HT-29 (cell line): ENCODE data around the gene CYSRT1. TPM values are rescaled to one million over a fixed set of nuclear protein-coding genes. Genes with fewer than 3 reads are reported as not detected.
A peak's percentile ranks its signal among the peaks of the same experiment; 100 is the strongest.

Source experiments
- DNase-seq: peaks from one replicate; pipeline ENCODE4 v3.0.0-alpha.2; 2015; ENCODE audit warnings: low spot score
- total RNA-seq: library from RNA; depleted of rRNA; stranded (reverse); fragments of >200 nt; shearing (Covaris generic); gene quantifications from 2 replicates; pipeline ENCODE4 v1.2.3, GENCODE V29; 2014

CYSRT1 gene
- total RNA-seq, 1 experiment from 2014 or later: 2.4 TPM

DNA sequence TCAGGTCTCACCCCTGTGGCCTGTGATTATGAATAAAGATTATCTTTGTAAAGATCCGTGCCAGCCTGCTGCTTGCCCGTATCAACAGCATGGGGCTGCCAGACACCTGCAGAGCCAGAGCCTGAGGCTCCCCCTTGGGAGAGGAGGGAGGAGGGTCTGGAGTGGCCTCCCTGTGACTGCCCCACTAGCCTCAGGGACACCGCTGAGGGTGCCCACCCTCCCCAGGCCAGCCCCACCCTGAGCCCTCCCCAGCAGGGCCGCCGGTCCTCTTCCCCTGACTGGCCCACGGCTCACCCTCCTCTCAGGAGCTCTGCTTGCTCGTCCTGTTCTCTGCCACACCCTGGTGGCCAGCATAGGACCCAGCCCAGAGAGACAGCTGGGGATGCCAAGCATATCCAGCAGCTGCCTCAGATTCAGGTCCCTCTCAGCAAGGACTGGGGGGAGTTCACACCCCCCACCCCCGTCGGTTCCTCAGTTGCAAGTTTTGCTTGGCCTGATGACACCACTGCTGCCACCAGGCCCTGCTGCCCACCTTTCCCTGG is 34.6 kb upstream of the CYSRT1 start:
- DNase-seq: peak; percentile 53

DNA sequence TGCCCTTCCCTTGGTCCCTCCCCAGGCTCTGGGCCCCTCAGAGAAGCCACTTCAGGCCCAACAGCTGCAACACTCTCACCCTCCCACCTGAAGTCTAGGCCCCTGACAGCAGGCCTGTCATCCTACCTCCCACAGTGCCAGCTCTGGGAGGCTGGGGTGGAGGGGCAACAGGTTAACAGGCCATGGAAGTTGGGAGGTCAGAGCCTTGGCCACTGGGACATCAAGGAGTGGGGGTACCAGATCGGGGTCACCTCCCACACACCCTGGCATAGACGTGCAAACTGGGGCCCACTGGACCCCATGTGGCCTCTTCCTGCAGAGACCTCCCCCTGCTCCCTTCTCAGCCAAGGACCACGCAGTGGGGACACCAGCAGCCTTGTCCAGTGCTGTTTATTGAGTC is 33.7 kb upstream of the CYSRT1 start:
- no peak for DNase-seq

DNA sequence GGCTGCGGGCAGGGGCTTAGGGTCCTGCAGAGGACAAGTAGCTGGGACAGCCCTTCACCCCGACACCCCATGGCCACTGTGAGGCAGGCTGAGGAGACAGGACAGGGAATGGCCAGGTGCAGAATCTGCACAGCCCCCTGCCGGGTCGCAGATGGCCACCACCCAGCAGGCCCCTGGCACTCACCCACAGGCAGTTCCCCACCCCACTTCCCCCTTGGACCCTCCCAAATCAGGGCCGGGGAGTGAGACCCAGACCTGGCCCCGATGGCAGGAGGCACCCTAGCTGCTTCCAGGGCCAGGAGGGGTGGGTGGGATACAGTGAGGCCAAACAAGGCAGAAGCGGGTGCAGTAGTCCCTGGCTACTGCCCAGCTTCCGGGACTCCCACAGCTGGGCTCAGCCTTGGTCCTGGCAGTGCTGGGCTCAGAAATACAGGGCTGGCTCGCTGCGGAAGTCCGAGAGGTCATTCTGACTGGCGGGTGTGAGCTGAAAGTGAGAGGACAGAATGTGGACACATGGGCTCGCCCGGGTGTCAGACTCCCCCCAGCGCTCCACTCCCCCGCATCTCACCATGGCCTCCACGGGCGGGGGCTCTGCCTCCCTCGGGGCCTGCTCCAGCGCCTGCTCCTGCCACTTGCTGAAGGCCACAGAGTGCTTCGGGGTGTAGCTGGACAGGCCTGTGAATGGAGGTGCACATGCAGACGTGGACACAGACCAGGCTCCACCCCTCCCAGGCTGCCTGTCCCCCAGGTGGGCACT is 33.1 kb upstream of the CYSRT1 start:
- DNase-seq: no peak

DNA sequence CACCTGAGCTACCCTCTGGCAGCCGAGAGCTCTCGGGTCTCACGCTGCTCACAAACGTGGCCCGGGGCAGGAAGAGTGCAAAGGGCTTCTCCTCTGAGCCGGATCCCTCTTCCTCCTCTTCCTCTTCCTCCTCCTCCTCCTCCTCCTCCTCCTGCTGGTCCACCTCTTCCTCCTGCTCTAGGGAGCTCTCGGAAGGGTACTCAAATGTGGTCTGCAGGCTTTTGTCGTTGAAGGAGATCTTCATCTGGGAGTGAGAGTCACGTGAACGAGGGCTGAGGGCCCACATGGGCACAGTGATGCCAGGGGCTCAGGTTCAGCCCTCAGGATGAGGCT is 32.6 kb upstream of the CYSRT1 start:
- no peak for DNase-seq

DNA sequence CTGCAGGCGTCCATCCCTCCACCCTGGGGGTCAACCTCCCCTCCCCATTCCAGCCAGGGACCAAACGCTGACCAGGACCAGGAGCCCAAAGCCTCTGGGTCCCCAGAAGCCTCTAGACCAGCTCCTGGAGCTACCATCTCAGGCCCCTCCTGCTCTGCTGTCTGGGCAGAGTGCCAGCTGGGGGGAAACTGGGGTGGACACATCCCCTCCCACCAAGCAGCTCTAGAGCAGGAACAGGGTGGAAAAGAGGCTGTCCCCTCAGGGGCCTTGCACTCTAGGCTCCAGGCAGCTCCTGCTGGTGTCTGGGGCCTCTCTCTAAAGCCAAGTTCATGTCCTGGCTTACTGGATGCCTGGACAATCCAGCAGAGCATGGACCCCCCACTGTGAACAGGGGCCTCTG is 32.1 kb upstream of the CYSRT1 start:
- no peak for DNase-seq

DNA sequence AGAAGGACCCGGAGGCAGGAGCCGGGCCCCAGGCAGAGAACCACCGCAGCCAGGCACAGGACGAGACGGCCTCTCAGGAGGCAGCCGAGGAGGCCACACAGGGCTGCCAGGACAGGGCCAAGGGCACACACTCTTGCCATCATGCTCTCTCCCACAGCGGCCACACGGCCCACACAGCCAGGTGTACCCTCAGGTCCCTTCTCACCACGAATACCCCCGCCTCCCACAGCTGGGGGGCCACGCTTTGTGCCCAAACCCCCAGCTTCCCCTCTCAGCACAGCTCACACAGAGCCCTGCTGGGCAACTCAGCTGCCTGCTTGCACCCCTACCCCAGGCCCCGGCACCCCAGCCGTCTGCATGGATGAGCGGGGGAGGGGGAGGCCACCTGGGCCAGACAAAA is 31.2 kb upstream of the CYSRT1 start:
- no peak for DNase-seq

DNA sequence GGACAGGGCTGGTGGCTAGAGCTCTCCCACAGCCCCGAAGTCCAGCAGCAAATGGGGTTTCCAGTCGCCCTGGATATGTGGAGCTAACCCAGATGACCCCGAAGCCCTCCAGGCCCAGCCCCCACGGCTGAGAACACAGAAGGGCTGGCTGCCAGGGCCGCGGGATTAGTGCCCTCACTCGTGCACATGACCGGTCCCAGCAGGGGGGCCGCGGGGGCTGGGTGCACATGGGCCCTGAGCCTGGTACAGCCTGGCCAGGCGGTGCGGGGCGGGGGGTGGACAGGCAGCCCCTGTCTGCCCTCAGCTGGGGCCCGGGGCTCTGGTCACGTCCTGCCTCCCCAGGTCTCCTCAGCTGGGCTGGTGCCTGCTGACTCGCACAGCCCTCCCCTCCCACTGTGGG is 30.6 kb upstream of the CYSRT1 start:
- DNase-seq: no peak

DNA sequence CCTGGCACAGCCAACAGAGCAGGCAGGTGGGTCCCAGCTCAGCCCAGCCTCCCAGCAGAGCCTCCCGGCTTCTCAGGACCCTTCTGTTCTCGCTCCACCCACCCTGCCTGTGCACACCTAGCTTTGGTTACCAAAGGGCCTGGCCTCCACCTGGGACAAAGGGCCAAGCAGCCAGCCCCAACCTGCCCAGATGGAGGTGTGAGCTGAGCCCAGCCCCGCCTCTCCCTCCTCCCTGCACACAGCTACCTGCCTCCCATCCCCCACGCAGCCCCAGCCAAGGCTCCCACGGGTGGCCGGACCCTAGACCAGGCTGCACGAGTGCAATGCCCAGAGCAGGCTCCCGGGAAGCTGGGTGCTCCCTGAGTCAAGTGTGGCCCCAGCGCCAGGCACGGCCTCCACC is 30.1 kb upstream of the CYSRT1 start:
- peak; percentile 55 for DNase-seq

DNA sequence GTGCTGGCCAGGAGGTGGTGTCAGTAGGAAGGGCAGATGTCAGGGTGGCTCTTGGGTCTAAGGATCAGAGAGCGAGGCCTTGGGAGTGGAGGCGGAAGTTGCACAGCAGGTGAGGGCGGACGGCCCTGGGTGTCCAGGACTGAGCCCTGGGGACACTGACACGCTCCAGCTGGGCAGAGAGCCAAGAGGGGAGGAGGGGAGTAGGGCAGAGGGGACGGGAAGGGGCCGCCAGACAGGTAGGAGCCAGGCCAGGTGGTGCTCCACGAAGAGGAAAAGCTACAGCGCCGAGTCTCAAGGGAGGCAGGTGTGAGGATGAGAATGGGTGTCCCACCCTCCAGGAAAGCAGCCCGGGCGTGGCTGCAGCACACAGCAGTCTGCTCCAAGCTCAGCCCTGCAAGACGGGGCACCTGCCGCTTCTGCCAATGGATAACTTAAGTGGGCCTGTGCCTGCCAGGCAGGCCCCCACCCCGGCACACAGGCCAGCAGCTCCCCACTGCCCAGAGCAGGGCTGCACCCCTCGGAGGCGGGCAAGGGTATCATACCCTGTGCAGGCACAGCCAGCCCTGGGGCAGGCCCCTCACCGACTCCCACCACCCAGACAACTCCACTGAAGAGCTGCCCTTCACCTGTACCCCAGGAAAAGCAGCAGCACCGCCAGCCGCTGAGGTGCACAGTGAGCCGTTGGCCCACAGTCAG is 29.3 kb upstream of the CYSRT1 start:
- peak; percentile 92 for DNase-seq

DNA sequence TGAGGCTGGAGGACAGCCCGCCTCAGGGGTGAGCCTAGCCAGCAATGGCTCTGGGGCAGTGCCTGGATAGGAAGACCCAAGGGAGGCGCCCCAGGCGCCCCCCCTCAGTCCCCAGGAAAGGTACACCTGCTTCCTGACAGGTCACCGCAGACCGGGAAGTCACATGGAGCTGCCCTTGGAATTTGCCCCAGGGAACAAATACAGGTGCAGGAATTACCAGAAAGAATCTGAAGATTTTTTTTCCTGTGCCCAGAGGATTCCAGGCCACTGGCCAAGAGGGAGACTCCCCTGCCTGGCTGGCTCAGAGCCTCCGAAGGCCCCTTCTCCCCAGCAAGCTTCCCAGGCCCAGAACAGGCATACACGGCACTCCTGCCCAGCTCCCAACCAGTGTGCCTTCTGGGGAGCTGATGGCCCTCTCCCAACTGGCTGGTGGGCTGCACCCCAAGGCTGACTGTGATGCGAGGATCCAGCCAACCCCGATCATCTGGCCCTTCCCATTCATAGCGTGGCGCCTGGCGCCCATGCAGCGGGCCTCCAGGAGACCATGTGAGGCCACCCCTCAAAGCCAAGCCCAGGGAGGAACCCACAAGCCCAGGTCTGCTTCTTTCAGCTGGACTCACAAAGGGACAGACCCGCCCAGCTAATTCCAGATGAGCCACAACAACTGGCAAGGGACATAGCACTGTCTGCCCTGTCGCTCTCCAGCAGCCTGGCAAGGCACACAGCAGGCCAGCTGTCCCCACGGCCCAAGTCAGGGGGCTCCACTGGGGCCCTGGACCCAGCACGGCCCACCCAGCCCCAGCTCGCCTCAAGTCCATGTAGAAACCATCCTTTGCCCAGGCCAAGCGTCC is 26.7 kb upstream of the CYSRT1 start:
- peak; percentile 50 for DNase-seq

DNA sequence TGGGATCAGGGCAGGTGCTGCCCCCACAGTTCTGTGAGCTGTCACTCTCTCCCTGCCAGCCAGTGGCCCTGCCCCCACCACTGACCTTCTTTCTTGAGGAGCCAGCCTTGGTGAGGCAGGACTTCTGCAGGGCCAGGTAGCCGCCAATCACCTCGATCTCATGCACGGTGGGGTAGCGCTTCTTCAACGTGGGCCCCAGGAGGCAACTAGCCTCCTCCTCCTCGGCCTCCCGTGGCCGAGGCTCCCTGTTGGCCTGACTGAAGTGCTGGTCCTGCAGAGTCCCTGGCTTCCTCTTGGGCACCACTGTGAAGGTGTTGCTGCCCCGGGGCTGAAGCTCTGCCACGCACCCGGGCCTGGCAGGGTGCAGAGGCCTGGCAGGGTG is 26.1 kb upstream of the CYSRT1 start:
- no peak for DNase-seq

DNA sequence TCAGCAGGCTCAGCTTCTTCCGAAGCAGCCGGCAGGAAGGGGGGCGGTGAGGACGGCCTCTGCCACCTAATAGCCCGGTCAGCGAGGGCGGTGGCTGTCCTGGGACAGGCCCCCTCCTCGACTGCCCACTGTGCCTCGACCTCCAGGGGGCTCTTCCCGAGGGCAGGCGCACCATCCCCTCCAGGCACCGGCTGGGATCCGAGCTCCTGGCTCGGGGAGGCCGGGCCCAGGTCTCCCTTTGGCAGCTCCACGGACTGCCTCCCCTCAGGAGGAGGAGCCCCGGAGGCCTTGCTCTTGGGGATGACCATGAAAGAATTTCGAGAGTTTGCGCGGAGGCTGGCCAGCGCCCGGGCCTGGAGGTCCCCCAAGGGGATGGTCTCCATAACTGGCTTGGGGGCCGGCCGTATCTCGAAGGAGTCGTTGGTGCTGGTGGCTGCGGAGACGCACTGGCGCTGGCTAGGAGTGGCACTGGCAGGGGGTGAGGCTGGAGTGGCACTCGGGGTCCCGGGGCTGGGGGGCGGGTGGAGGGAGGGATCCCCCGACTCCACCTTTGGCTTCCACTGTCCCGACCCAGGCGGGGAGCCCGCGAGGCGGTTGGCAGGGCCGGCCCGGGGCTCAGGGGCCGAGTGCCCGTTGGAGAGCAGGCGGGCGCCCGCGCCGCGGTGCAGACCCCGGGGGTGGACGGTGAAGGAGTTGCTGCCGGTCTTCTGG is 25.4 kb upstream of the CYSRT1 start:
- peak; percentile 21 for DNase-seq

DNA sequence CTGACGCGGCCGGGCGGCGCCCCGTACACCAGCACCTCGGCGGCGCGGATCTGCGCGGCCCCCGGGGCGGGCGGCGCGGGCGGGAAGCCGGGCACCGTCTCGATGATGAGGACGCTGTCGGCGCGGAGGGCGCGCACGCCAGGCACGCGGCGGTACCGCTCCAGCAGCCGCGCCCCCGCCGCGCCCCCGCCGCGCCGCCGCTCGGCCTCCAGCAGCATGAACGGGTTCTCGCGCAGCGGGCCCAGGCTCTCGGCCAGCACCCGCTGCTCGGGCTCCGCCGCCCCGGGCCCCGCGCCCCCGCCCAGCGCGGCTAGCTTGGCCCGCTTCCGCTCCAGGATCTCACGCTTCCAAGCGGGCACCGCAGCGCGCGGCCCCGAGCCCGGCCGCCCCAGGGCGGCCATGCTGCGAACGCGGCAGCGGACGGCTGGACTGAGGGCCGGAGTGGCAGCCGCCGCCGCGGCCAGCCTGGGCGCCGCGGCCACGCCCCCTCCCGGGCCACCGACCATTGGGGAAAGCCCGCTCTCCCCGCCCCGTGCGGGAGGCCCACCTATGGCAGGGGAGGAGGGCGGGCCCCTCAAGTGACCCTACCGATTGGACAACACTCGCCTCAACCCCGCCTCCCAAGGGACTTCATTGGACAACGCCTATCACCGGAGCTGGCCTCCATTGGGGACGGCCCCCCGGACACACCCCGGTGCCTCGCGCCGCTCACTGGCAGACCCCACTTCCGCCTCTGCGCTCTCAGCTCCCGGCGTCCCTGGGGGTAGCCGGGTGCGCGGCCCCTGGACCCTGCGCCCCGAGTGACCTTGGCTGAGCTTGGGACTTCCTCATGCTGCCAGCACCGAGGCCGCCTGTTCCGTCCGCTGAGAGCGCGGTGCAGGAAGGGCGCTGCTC is 24.4 kb upstream of the CYSRT1 start, which contains the start of gene TPRN:
TSS of gene TPRN (minus strand) at position 431 of the 894 bp plus-strand sequence. CDS start at position 401, 30 bp downstream.
- DNase-seq: peak; percentile 98

DNA sequence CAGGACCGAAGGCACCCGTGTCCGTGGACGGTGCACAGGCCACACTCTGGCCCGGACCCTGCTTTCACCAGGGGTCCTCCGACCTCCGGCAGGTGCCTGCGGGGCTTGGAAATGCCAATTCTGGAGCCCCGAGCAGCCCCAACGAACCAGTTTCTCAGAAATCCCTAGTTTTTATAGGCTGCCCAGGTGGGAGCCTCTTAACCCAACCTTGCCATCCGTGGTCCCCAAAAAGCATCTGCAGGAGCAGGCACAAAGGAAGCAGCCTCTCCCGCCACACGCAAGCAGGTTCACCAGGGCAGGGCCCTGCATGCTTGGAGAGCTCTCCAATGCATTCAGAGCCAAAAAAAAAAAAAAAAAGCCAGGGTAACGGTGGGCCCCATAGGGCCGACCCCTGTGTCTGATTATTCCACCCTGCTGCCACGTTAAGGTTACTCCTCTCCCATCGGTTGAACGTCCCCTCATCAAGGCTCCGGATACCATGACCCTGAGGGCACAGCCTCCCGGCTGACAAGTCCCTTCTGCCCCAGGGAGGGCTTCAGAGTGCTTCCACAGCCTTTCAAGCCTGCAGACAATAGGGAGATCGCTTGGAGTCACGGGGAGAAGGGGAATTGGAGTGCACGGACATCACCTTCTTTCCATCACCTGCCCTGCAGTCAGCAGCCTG is 23.6 kb upstream of the CYSRT1 start:
- no peak for DNase-seq

DNA sequence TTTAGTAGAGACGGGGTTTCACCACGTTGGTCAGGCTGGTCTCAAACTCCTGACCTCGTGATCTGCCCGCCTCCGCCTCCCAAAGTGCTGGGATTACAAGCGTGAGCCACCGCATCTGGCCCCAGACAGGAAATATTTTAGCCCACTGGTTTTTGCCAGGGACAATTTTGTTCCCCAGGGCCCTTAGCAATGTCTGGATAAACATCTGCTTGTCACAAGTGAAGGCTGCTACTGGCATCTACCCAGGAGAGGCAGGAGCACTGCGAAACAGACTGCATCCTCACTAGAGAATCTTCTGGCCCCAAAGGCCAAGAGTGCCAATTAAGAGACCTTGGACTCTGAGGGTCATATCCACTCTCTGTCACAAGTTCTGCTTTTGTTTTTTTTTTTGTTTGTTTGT is 22.0 kb upstream of the CYSRT1 start:
- no peak for DNase-seq

DNA sequence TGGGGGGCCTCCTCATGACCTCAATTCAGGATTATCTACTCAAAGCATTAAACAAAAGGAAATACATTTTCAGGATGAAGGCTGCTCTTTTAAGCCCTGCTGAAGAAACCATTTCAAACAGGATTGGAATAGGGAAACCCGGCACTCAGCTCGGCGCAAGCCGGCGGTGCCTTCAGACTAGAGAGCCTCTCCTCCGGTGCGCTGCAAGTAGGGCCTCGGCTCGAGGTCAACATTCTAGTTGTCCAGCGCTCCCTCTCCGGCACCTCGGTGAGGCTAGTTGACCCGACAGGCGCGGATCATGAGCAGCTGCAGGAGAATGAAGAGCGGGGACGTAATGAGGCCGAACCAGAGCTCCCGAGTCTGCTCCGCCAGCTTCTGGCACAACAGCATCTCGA is 20.2 kb upstream of the CYSRT1 start:
- DNase-seq: no peak

DNA sequence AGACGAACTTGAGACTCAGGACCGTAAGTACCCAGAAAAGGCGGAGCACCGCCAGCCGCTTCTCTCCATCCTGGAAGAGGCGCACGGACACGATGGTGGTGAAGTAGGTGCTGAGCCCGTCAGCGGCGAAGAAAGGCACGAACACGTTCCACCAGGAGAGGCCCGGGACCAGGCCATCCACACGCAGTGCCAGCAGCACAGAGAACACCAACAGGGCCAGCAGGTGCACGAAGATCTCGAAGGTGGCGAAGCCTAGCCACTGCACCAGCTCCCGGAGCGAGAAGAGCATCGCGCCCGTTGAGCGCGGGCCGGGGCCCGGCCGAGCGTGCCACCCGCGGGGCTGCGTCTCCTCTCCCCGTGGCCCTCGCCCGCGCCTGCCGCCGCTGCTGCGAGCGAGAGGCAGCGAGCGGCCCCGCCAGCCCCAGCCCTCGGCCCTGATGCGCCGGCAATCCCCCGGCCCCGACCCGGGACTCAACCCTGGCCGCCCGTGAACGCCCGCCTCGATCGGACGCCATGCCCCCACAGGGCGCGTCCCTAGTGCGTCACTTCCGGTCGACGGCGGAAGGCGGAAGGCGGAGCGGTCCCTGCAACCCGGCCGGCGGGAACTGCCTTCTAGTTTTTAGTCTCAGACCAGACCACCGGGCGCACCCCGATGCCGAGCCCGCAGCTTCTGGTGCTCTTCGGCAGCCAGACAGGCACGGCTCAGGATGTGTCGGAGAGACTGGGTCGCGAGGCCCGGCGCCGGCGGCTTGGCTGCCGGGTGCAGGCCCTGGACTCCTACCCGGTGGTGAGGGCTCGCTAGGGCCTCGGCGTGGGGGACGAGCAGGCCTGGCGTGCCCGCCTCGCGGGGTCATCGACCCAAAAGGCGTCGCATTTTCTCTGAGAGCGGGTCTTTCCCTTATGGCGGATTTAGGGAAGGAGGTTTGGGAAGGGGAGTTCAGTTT is 19.6 kb upstream of the CYSRT1 start, which contains the start of the genes NDOR1 and TMEM203:
TSS of gene NDOR1 (plus strand) at position 575 of the 944 bp plus-strand sequence. CDS start at position 653, 78 bp downstream.
TSS of gene TMEM203 (minus strand) at position 523 of the 944 bp plus-strand sequence. CDS start at position 289, 234 bp downstream.
- peak; percentile 85 for DNase-seq

DNA sequence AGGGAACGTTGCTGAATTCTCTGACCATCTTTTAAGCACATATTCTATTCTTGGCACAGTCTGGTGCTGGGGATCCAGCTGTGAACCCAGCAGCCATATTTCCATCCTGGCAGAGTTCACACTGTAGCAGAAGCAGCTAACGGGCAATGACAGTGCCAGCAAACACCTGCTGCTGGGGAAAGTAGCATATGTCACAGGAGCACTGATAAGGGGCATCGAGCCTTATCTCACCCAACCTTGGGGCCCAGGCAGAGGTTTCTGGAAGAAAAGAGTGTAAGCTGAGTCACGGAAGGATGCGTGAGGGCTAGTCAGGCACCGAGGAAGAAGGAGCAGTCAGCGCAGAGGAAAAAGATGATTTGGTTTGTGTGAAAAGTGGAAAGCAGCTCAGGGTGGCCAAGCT is 18.4 kb upstream of the CYSRT1 start:
- DNase-seq: no peak
